RWPE1 (cell line): ENCODE measurements around the gene TRAPPC10.
"Not testable (repeated sequence)": the region's sequence is repeated elsewhere in the genome, so short reads cannot be mapped to it uniquely, and the experiment has no call there.

ENCODE experiments used
- CTCF ChIA-PET: fragments of 350-600 bp; sonication (Branson Sonifier 250); formaldehyde crosslinking; extraction: SDS; loops from one replicate; lab custom pipeline; 2021; lab: Yijun Ruan, JAX
- POLR2A ChIA-PET: fragments of 400-600 bp; formaldehyde crosslinking; extraction: SDS; loops from one replicate; lab custom pipeline; 2020; ENCODE audit warnings: antibody characterized with exemption; ENCODE audit not compliant: low non-redundant PET; lab: Yijun Ruan, JAX
- DNase-seq: peaks from one replicate; pipeline ENCODE4 v3.0.0; 2012; ENCODE audit warnings: low spot score
- H3K27ac ChIP-seq: fragments of 450-650 bp; 2 replicates; pipeline ENCODE4 v1.5.1; 2017
- TF ChIP-seq, protein P1 (sequence below): fragments of 450-650 bp; conservative IDR thresholded peaks from 2 replicates; pipeline ENCODE4 v1.5.1; 2017; ENCODE audit warnings: low read depth, mild to moderate bottlenecking

Gene TRAPPC10

DNA sequence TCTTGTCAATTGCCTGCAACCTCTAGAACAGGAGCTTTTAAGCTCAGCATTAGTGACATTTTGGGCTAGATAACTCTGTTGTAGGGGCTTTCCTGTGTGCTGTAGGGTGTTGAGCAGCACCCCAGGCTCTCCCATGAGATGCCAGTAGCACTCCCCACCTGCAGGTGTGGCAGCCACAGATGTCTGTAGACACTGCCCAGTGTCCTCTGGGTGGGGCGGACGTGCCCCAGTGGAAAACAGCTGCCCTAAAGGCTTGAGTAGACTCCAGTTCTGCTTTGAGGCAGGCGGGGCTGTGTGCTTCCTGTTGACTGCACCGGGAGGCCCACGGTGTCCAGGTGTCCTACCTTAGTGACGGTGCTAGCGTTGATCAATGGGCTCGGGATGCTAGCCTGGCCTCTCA lies 78.2 kb downstream of the TRAPPC10 start:
- CTCF ChIA-PET: no interaction called here
- H3K27ac ChIP-seq: no peak overlapping the region
- DNase-seq: no peak
- POLR2A ChIA-PET: no interaction called here
- TF ChIP-seq, protein P1, sequence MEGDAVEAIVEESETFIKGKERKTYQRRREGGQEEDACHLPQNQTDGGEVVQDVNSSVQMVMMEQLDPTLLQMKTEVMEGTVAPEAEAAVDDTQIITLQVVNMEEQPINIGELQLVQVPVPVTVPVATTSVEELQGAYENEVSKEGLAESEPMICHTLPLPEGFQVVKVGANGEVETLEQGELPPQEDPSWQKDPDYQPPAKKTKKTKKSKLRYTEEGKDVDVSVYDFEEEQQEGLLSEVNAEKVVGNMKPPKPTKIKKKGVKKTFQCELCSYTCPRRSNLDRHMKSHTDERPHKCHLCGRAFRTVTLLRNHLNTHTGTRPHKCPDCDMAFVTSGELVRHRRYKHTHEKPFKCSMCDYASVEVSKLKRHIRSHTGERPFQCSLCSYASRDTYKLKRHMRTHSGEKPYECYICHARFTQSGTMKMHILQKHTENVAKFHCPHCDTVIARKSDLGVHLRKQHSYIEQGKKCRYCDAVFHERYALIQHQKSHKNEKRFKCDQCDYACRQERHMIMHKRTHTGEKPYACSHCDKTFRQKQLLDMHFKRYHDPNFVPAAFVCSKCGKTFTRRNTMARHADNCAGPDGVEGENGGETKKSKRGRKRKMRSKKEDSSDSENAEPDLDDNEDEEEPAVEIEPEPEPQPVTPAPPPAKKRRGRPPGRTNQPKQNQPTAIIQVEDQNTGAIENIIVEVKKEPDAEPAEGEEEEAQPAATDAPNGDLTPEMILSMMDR: no peak

DNA sequence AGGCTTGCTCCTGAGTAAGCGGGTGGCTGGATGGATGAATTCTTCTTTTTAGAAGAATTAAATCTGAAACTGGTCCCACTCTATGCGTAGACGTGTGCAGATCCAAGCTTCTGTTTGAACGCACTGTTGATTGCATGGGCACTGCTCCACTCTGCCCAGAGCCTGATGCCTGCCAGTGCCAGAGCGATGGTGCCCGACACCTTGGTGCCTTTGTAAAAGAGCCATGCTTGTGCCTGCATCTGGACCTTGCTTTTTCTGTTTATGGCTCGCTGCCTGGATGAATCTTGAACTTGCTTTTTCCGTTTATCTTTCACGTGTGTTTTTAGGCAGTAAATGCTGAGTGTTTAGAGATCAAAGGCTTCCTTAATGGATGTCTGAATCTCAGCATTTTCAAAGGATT lies 80.1 kb downstream of the TRAPPC10 start:
- no peak overlapping the region for H3K27ac ChIP-seq
- ChIA-PET CTCF (interaction anchor here (0.7 kb wide), 1 partner anchor 408 kb away, joined by 4 read pairs; no protein-coding TSS in a partner anchor), POLR2A (no interaction called here)
- TF ChIP-seq, protein P1: no peak
- DNase-seq: no peak

DNA sequence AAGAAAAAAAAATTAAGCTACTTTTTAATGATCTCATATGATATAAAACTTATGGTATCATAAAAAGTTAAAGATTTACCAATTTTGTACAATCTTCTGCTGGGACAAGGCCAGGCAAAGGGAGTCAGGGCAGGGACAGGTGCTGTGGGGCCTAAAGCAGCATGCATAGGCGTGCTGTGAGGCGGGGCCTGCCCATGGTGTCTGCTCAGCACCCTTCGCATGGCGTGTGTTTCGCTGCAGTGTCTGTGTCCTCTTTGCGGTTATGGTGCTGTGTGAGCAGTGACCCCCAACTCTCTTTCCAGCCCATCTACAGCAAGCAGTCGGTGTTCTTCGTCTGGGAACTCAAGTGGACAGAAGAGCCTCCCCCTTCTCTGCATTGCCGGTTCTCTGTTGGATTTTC lies 81.7 kb downstream of the TRAPPC10 start:
- TF ChIP-seq, protein P1: no peak
- H3K27ac ChIP-seq: peak overlapping the region; percentile 26; the same call in 1 of the 2 replicates
- ChIA-PET POLR2A (no interaction called here), CTCF (interaction anchor here (0.7 kb wide), 1 partner anchor 31 kb away, joined by 3 read pairs; no protein-coding TSS in a partner anchor)
- DNase-seq: no peak

DNA sequence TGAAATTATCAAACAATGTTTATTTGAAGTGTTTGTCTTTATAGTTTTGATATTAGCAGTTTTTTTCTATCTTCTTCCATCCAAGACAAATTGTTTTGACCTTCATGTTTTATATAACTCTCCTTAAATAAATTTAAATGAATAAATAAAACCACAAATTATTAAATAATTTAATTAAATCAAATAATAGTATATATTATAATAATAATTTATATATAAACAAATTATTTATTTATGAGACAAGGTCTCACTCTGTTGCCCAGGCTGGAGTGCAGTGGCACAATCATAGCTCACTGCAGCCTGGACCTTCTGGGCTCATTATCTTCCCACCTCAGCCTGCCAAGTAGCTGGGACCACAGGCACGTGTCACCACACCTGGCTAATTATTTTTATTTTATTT lies 82.7 kb downstream of the TRAPPC10 start:
- no peak overlapping the region; the same call in 1 of the 2 replicates for H3K27ac ChIP-seq
- TF ChIP-seq, protein P1: no peak
- CTCF ChIA-PET: no interaction called here
- POLR2A ChIA-PET: no interaction called here
- no peak for DNase-seq

DNA sequence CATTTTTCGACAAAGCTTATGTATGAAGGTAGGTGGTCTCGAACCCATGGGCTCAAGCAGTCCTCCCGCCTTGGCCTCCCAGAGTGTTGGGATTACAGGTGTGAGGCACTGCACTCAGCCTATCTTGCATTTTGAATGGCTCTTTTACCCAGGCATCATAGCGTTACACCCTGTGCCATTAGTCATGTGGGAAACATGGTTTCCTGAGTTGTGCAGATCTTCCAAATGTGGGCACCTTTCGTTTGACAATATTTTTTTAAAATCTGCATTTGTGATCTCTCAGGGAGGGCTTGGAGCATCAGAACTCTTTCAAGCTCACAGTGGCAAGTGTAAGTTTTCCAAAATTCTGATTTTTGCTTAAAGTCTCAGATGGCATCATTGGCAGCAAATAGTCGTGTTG lies 86.4 kb downstream of the TRAPPC10 start:
- POLR2A ChIA-PET, H3K27ac ChIP-seq, CTCF ChIA-PET, DNase-seq: not testable (repeated sequence)

DNA sequence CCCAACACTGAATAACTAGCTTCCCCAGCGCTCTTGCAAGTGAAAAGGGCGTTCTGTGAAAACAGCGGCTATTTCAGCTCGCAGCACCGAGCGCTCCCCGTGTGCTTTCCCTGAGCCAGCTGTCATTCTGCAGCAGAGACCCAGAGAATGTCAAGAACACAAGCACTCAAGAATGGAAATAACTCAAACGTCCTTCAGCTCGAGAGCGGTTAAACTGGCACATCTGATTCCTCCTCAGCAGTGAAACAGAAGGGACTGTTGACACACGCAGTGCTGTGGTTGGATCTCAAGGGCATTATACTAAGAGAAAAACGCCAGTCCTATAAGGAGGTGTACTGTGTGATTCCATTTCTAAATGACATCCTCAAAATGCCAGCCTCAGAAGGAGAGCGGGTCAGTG lies 86.9 kb downstream of the TRAPPC10 start:
- DNase-seq, H3K27ac ChIP-seq, POLR2A ChIA-PET, CTCF ChIA-PET: not testable (repeated sequence)

DNA sequence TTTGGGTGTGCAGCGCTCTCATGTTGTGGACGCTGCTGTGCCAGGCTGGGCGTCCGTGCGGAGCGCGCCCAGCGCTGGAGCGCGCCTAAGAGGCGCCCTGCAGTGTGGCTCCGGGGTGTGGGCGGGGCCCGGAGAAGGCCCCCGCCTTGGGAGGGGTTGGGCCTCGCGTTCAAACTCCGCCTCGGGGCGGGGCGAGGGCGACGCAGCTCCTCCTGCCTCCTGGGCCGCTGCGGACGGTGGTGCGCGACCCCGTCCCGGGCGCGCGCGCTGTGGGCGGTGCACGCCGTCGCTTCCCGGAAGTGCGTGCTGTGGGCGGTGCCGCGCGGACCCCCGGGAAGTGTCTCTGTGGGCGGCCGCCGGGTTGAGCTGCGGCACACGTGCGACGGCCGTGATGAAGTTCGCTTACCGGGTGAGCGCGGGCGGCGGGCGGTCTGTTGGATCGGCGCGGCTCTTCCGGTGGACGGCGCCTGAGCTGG lies 95.0 kb downstream of the TRAPPC10 start, which contains the start of gene PWP2:
Gene PWP2, plus strand, starts transcription at position 374 of the 476 bp plus-strand sequence. Its CDS starts 18 bp downstream, at position 392.
- CTCF ChIA-PET, DNase-seq, H3K27ac ChIP-seq, POLR2A ChIA-PET: not testable (repeated sequence)

DNA sequence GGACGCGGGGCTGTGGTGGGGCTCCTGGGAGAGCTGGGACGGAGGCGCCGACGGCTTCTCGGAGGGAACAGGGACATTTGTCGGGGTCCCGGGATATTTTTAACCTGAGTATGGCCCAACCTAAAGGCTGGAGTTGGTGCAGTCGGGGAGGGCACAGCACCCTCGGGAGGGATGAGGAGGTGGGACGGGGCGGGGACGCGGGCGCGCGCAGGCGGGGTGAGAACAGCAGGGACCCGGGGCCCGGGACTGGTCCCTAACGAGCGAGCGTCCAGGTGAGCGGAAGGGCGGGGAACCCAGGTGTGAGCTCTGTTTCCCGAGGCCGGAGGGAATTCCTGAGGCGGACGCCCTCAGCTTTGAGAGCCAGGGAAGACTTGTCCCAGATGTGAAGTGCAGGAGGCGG lies 95.5 kb downstream of the TRAPPC10 start:
- H3K27ac ChIP-seq, POLR2A ChIA-PET, DNase-seq, CTCF ChIA-PET: not testable (repeated sequence)

DNA sequence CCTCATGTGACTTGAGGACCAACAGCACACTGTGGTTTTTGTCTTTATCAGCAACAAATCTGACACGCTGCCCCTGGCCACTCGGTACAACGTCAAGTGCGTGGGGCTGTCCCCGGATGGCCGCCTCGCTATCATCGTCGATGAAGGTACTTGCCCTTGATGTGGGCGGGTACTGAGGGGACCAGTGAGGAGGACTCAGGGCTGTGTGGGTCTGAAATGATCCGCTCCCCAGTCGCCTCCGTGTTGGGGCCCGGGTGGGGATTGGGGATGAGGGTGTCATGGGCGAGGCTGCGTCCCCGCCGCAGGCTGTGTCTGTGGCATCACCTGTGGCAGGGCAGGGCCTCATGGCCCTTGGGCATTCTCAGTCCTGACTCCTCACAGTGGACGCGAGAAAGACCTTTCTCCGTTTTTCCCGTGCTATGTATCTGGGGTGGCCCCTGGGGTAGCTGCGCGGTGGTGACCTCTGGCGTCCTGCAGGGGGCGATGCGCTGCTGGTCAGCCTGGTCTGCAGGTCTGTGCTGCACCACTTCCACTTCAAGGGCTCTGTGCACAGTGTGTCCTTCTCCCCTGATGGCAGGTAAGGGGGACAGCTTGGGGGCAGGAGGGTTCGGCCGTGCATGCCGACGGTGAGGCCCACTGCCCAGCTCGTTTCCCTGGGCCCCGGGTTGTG lies 101.7 kb downstream of the TRAPPC10 start:
- H3K27ac ChIP-seq, POLR2A ChIA-PET, DNase-seq, CTCF ChIA-PET: not testable (repeated sequence)

DNA sequence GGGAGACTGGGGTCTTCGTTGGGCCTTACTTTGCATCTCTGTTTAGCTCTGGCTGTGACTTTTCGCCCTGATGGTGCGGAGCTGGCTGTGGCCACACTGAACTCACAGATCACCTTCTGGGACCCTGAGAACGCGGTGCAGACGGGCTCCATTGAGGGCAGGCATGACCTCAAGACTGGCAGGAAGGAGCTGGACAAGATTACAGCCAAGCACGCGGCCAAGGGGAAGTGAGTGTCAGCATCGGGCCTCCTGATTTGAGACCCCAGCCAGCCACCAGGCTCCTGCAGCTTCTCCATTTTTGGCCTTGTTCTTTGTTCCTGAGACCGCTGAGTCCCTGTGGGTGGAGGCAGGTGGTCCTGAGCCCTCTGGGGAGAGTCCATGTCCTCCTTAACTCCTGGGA lies 110.0 kb downstream of the TRAPPC10 start:
- POLR2A ChIA-PET, CTCF ChIA-PET, H3K27ac ChIP-seq, DNase-seq: not testable (repeated sequence)

DNA sequence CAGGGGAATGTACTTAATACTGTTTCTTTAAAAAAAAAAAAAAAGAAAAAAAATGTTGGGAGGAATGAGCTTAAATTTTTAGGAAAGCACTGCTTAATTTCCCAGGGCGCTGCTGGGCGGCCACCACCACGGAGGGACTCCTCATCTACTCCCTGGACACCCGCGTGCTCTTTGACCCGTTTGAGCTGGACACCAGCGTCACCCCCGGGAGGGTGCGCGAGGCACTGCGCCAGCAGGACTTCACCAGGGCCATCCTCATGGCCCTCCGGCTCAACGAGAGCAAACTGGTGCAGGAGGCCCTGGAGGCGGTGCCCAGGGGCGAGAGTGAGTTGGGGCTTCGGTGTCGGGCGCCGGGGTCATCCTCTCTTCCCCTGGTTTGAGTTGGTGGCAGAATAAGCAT lies 115.7 kb downstream of the TRAPPC10 start:
- CTCF ChIA-PET, POLR2A ChIA-PET, DNase-seq, H3K27ac ChIP-seq: not testable (repeated sequence)

DNA sequence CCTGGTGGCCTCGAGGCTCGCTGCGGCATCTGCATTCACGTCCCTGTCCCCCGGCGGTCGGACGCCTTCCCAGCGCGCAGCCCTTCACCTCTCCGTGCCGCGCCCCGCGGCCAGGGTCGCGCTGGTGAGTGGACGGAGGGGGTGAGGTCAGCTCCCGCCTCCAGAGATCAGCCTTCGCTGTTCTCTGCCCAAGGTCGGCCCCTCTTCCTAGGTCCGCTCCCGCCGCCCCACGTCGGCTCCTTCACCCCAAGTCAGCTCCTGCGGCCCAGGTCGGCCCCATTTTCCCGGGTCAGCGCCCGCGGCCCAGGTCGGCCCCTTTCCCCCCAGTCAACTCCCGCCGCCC lies 121.6 kb downstream of the TRAPPC10 start:
- H3K27ac ChIP-seq, POLR2A ChIA-PET, CTCF ChIA-PET, DNase-seq: not testable (repeated sequence)

DNA sequence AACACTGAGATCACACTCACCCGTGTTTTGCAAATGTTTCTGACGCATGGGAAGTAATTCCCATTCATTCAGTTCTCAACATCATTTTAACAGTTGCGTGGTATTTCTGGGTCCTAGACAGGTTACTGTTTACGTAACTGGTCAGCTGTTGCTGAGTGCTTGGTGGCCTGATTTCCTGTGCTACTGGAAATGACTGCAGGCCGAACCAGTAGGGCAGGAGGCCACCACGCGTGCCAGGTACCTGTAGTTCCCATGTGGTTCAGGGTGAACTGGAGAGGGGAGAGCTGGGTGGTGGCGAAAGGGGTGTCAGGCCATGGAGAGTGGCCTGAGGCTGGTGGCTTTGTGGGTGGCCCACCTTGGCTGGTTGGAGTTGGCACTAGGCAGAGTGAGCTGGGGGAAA lies 122.6 kb downstream of the TRAPPC10 start:
- H3K27ac ChIP-seq, DNase-seq, CTCF ChIA-PET, POLR2A ChIA-PET: not testable (repeated sequence)
